Left hindlimb (tissue), 1 donor: Measurements from ENCODE around the gene CBX2.
A peak's percentile ranks its signal among the peaks of the same experiment; 100 is the strongest.

ENCODE experiments used
- DNase-seq: peaks from one replicate; pipeline ENCODE4 v3.0.0-alpha.2; 2018

CBX2 gene

GRCh38 chr17:79789943-79790804 lies 12.2 kb downstream of the CBX2 start:
- DNase-seq: peak; percentile 41

GRCh38 chr17:79790805-79791734 lies 13.1 kb downstream of the CBX2 start:
- peak; percentile 41 for DNase-seq

GRCh38 chr17:79791735-79792161 lies 13.8 kb downstream of the CBX2 start:
- DNase-seq: peak; percentile 36

GRCh38 chr17:79792341-79792871 lies 14.5 kb downstream of the CBX2 start:
- DNase-seq: no peak

- DNase-seq: peak; percentile 78
Observed at GRCh38 chr17:79792984-79793923, 15.3 kb downstream of the CBX2 start.

- no peak for DNase-seq
Observed at GRCh38 chr17:79793924-79794304, 16.0 kb downstream of the CBX2 start.

GRCh38 chr17:79794659-79795511 lies 16.9 kb downstream of the CBX2 start:
- DNase-seq: no peak

- DNase-seq: no peak
Observed at GRCh38 chr17:79795795-79796443, 18.0 kb downstream of the CBX2 start.

GRCh38 chr17:79796444-79796762 lies 18.5 kb downstream of the CBX2 start:
- DNase-seq: no peak

GRCh38 chr17:79796763-79797491 lies 19.0 kb downstream of the CBX2 start, which contains the start of gene CBX8:
Gene CBX8, minus strand, starts transcription at chr17:79797077. Its CDS starts 79 bp downstream, at chr17:79796998.
- peak; percentile 100 for DNase-seq

- no peak for DNase-seq
Observed at GRCh38 chr17:79797492-79798298, 19.7 kb downstream of the CBX2 start.

GRCh38 chr17:79798299-79799173 lies 20.6 kb downstream of the CBX2 start:
- peak; percentile 79 for DNase-seq

GRCh38 chr17:79799174-79799537 lies 21.2 kb downstream of the CBX2 start:
- no peak for DNase-seq

- DNase-seq: no peak
Observed at GRCh38 chr17:79799538-79800324, 21.8 kb downstream of the CBX2 start.

GRCh38 chr17:79800325-79801155 lies 22.6 kb downstream of the CBX2 start:
- DNase-seq: no peak
